Posterior cingulate gyrus (tissue), 11 donors: ENCODE results near the gene INVS.
"Not testable (repeated sequence)": the region's sequence is repeated elsewhere in the genome, so short reads cannot be mapped to it uniquely, and the experiment has no call there.

ENCODE experiments used
- DNase-seq, 10 donors: peaks; one replicate each; pipeline versions ENCODE4 v3.0.0 to v3.0.0-alpha.2; 2020 to 2021; ENCODE audit warnings: mixed read lengths in 3 of 10
- intact Hi-C: fragments of 100-400 bp; cut with DNase I; formaldehyde crosslinking; loops from one replicate; pipeline ENCODE4 v1.15.1; 2023

INVS gene

GRCh38 chr9:100083448-100084127 lies 15.5 kb upstream of the INVS start:
- DNase-seq = no peak
- intact Hi-C loops = no loop called here

GRCh38 chr9:100084128-100084453 lies 15.0 kb upstream of the INVS start:
- intact Hi-C loops = no loop called here
- DNase-seq = no peak

- DNase-seq = no peak
- intact Hi-C loops = no loop called here
Measured at GRCh38 chr9:100084734-100085133, 14.3 kb upstream of the INVS start.

DNA sequence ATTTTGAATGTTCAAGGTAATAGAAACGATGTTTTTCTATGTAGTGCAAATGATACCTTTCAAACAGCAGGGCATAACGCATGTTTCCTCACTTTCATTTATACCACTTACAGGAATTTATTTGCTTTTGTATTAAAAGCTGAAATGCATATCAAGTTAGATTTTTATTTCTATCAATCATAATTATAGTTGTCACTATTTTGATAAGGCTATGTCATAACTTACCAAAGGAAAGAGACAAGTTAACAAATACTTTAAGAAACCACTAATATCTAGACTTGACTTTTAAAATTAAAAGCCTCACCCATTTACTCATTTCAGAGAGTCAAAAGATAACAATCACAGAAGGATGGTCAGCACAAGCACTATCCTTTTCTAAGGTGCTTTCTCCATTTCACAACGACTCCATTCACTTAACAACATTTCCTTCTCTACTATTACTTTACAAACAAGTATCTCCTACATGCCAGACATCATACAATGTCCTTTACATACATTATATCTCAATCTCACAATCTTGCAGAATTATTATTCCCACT lies 12.9 kb upstream of the INVS start:
- intact Hi-C loops = no loop called here

GRCh38 chr9:100087218-100087617 lies 11.8 kb upstream of the INVS start:
- no peak for DNase-seq
- intact Hi-C loops = no loop called here

More for the DNA sequence above, 12.9 kb upstream of the INVS start:
- no peak for DNase-seq

DNA sequence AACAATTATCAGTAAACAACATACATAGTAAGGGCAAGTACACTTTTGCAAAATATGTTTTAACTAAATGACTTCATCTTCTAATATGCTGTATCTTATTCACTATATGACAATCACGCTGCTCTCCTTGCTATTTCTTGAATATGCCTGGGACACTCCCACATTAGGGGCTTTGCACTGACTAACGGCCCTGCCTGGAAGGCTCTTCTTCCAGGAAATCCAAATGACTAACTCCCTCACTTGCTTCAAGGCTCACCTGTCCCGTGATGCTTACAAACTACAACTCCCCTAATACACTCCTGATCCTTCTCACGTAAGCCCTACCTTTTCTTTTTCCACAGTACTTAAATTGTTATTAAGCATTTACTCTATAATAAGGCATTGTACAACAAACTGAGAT lies 10.8 kb upstream of the INVS start:
- intact Hi-C loops = no loop called here
- DNase-seq = no peak

- intact Hi-C loops = no loop called here
- DNase-seq = no peak
Measured at GRCh38 chr9:100090880-100091279, 8.2 kb upstream of the INVS start.

DNA sequence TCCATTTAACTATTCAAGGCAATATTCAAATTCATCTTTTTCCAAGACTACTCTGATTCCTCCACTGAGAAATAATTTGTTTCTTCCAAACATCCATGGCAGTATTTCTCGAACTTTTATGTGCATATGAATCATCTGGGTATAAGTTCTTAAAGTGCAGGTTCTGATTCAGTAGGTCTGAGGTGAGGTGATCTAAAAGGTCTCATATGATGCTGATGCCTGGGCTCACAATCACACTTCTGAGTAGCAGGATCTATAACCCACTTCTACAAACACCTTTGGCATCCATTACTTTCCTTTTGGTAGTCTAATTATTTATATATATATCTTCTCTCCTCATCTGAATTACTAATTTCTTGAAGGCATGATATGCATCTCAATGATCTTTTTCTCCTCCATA lies 7.4 kb upstream of the INVS start:
- intact Hi-C loops = no loop called here

DNA sequence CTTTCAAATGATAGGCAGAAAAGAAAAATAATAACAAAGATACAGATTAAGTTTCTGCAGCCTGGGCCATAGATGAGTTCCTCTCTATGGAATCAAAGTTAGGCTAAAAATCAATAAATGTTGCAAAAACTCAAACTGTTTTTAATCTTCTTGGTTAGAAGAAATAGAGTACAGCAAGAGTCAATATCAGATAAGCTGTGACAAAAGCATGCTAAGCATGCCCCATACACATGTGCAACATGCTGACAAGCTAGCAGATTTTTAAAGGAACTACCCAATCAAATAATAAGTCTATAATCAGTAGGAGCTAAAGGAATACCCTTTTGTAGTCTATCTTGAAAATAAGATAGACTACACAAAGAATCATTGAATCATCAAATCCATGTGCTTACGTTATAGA lies 7.0 kb upstream of the INVS start:
- intact Hi-C loops = no loop called here
- DNase-seq = no peak

More for the DNA sequence above, 7.4 kb upstream of the INVS start:
- DNase-seq = no peak

DNA sequence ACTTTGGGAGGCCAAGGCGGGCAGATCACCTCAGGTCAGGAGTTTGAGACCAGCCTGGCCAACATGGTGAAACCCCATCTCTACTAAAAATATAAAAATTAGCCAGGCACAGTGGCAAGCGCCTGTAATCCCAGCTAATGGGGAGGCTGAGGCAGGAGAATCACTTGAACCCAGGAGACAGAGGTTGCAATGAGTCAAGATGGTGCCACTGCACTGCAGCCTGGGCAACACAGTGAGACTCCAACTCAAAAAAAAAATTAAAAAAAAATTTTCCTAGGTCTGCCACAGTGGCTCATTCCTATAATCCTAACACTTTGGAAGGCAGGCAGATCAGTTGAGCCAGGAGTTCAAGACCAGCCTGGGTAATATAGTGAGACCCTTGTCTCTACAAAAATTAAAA lies 4.6 kb upstream of the INVS start:
- intact Hi-C loops, DNase-seq: not testable (repeated sequence)

- intact Hi-C loops = loop anchor here (5.0 kb wide), 1 partner anchor 274 kb away; the partner anchor contains the start of gene NR4A3
- no peak for DNase-seq
Measured at GRCh38 chr9:100096378-100096916, 2.6 kb upstream of the INVS start.

- DNase-seq = peak in 9 of 10 donors; percentile 20 to 89 (median 37)
- intact Hi-C loops = loop anchor here (5.0 kb wide), 1 partner anchor 276 kb away; the partner anchor contains the start of gene NR4A3
Measured at GRCh38 chr9:100098046-100098886, 777 bp upstream of the INVS start.

- intact Hi-C loops = loop anchor here (5.0 kb wide), 1 partner anchor 277 kb away; the partner anchor contains the start of gene NR4A3
- peak in 6 of 10 donors; percentile 15 to 73 (median 25) for DNase-seq
Measured at GRCh38 chr9:100099722-100100042, 639 bp downstream of the INVS start.

DNA sequence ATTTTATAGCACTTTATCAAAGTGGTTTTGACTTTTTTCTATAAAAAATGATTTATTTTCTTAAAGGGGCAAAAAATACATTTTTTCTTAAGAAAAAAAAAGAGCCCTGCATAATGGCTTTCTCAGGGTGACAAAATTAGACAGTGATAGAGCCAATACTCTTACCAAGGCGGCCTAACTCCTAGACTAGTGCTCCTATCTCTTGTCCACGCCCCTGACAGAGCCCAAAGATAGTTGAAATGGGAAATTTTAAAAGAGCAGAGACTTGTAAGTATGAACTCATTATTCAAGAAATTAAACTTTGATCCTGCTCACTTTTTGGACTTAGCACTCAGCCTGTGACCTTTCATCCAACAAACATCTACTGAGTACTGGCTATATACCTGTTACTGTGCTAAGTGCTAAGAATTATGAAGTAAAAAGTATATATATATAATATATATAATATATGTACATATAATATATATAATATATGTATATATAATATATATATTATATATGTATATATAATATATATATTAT lies 1.2 kb downstream of the INVS start:
- intact Hi-C loops = no loop called here
- no peak for DNase-seq

DNA sequence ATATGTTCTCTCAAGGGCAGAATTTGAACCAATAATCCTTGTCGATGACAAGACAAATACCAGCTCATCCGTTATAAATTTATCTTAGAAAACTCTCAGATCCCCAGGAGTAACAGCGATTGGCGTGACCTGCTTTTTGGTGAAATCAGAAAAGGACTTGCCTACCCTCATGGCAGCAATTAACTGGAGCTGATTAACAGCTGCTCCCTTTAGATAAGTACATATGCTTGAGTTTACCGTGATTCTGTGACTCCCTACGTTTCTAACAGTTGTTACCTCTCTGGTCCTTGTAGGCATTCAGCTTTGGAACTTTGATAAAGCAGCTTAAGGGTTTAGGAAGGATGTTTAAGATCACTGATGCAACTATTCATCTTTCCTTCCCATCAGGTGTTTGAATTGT lies 2.6 kb downstream of the INVS start:
- no peak for DNase-seq
- intact Hi-C loops = no loop called here

DNA sequence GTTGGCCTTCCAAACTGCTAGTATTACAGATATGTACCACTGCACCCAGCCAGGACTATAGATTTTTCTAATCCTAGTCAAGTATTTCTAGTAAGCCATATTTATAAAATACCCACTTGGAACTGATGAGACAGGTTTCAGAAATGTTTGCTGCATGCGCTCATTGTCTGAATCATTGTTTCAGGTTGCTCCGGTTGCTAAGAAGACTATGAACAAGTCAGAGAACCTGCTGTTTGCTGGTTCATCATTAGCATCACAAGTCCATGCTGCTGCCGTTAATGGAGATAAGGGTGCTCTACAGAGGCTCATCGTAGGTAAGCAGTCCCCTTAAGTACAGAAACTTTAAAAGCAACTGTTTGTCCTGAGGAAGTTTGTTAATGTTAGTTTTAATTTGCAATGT lies 5.3 kb downstream of the INVS start:
- DNase-seq = no peak
- intact Hi-C loops = no loop called here

DNA sequence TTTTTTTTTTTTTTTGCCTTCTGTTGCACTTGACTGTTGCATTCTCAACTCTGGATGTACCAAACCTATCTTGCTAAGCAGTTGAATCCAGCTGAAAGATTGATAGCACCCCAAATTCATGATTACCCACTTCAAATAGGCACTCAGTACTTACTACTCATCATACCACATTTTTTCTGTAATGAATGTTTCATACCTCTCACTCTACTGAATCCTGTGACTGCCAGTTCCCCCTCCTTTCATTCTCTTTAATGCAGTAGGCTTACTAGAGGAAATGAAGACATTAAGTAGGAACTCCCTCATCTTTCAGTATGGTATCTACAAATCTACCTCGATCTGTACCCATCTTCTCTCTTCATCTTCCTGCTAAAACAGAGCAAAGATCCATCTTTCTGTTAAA lies 6.8 kb downstream of the INVS start:
- intact Hi-C loops = no loop called here
- no peak for DNase-seq

GRCh38 chr9:100106616-100107015 lies 7.6 kb downstream of the INVS start:
- intact Hi-C loops = no loop called here
- DNase-seq = no peak

DNA sequence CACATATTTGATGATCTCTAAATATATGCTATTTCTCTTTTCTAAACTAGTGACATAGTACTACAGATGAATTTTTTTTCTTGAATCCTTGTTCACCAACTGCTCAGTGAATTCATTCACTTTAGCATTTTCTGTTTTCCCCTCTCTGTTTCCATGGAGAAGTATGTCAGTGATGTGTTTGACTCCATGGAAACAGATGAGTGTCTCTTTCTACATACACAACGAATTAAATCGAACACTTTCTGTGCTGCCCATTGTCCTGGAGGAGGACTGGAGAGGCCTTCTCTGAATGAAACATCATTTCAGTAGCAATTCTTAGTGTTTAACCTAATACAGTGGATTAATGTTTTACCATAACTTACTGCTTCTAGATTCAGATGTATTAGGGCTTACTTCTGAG lies 9.5 kb downstream of the INVS start:
- no peak for DNase-seq
- intact Hi-C loops = no loop called here

DNA sequence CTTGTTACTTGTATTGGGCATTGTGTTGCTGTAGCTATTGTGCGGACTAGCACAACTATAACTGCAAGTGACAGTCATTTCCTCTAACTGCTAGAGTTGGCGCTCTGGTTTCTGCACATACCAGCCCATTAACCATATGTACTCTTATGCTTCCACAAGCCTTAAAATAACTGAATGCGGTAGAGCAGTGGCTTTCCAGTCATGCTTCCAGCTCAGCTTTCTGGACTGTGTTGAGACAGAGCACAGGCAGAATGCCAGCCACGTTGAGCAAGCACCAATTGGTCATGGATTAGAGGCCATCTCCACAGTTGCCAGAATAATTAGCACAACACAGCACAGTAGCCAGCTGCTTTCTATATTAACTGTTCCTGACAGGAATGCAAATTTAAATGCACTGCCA lies 12.2 kb downstream of the INVS start:
- intact Hi-C loops = no loop called here
- peak; percentile 52 to 94 (median 76) for DNase-seq

DNA sequence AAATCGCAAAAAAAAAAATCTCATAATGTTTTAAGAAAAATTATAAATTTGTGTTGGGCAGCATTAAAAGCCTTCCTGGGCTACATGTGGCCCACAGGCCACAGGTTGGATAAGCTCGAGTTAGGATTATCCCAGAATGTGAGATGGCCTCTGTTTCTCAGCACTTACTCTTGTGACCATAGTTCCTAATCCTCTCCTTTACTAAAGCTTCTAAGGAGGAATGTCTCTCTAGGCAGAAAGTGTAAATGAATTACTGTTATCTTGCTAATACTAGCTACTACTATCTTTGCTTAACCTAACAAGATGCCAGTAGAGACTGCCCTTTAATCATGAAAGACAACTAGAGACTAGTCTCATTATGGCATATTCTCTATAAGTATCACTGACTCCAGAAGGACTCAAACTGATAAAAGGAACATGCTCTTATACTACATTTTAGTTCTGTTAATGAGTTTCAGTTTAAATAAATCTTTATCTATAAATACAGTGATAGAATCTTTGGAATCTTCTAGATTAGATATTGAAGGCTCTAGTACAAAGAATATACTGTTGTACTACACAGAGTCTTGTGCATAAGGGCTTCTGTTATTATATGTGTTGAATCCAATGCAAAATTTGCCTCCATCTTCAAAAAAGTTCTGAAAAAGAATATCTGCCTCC lies 13.8 kb downstream of the INVS start:
- no peak for DNase-seq
- intact Hi-C loops = no loop called here
